HG03354 (cell line): ENCODE results near the gene MYO3A.
"Not testable (repeated sequence)": the region's sequence is repeated elsewhere in the genome, so short reads cannot be mapped to it uniquely, and the experiment has no call there.

ENCODE experiments used
- ATAC-seq: cut with Tn5 transposase; IDR thresholded peaks from one replicate; pipeline ENCODE4 v1.9.1; 2021; ENCODE audit warnings: mild to moderate bottlenecking; ENCODE audit not compliant: unreplicated experiment, poor library complexity, severe bottlenecking

MYO3A gene

DNA sequence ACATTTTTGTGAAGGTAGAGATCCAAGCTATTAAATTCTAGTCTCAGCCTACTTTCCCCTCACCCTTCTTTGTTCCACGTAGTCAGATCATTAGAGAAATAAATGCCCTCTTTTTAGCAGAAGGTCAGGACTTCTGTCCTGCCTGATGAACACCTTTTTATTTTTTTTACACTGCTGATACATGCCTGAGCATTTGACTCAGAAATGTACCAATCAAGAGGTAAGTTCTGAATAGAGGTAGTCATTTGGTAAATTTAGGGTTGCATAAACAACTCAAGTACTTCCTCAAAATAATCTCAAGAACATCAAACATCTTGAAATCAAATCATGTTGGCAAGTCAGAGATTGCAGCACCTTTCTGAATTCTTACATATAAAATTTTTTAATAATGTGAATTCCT, 133.7 kb downstream of the MYO3A start:
- no peak for ATAC-seq

DNA sequence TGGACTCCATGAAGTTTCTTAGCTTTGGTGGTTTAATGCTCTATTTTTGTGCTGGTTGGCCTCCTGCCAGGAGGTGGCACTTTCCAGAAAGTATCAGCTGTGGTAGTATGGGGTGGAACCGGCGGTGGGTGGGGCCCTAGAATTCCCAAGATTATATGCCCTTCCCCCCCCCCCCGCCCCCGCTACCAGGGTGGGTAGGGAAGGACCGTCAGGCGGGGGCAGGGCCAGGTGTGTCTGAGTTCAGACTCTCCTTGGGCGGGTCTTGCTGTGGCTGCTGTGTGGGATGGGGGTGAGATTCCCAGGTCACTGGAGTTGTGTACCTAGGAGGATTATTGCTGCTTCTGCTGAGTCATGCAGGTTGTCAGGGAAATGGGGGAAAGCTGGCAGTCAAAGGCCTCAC, 146.9 kb downstream of the MYO3A start:
- not testable (repeated sequence) for ATAC-seq

DNA sequence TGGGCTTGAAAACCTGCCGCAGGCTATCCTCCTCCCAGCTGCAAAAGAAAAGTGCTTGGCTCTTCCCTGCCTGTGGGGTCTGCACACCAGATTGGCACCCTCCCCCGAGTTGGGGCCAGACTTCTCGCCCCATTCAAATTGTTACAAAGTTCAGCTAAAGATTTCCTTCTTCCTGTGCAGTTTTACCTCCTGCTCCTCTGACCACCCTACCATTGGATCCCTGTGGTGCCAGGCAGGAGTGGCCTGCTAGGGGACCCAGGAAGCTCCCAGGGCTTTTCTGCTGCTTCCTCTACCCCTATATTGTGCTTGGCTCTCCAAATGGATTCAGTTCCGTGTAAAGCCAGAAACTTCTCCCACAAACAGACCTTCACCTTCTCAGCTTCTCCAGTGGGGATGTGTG, 147.4 kb downstream of the MYO3A start:
- ATAC-seq, result no peak

DNA sequence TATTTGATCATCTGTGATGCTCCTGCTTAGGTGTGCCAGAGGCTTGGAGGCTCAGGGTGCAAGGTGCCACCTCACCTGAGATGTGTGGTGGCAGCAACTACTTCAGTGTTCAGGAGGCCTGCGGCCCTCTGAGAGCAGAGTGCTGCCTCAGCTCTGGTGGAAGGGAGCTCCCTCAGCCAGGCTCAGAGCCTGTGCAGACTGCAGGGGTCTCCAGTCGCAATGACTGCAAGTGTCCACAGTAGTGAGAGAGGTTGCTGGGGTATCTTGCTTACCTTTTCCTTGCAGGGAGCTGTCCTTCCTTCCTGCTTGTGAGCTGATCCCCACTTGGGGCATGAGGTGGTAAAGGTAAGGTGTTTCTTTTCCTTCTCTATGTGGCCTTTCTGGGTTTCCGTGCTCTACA, 151.5 kb downstream of the MYO3A start:
- ATAC-seq, result no peak

DNA sequence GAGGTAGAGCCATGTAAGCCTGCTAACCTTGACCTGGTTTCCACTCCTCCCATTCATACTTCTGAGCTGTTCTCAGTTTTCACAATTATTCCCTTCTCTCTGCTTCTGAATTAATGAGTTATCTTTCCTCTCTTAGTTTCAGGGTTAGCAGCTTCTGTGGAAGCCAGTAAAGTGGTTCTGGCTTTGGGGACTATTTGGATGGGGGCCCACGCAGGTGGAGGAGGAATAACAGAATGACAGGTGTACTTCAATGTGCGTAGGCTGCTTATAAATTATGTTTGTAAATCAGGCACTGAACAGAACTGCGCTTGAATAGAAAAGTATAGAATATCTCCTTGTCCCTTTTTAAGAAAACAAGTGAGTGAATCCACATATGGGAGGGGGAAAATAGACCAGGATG, 153.6 kb downstream of the MYO3A start:
- ATAC-seq, result no peak

DNA sequence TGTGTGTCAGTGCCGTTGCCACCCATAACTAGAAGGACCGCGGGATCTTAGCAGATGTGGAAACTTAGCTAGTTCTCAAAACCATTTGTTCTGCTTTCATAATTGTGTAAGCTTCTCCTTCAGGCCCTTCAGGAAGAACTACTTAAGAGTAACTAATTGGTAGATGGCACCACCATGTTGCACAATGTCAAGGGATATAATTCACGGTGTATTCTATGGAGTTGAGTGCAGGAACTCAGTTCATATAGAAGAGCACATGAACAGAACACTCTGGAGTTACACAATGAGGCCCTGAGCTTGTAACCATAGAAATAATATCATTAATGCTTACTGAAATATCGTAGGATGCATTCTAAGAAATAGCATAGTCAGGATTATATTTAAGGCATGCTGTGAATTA, 156.0 kb downstream of the MYO3A start:
- ATAC-seq, result no peak

DNA sequence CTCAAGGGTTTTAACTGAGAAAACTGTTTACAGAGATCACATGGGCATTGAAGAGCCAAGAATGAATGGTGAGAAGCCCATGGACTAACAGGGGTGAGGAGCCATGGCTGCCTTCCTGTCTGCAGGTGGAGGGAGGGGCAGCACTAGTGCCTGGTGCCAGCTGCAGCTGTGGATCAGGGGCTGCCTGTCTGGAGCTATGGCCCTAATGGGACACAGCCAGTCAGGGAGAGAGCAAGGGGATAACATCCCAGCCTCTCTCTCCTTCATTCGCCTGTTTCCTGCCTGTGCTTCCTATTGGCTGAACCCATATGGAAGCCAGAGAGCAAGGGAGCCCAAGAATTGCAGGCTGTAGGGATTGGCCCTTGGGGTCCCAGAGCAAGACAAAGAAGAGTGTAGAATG, 156.7 kb downstream of the MYO3A start:
- no peak for ATAC-seq

DNA sequence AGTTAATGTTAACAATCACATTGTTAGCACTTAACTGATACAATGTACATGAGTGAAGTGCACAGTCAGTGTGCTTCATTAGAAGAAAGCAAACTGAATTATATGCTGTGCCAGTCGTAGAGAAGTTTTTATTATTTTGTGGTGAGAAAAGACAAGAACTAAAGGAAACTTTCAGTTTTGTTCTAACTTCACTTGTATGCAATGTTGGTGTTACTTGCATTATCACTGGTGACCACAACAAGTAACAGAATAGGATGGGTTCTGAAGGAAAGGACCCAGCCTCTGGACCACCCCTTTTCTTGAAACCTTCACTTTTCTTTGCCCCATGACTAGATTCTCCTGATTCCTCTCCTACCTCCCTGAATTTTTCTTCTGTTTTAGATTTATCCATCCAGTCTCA, 159.2 kb downstream of the MYO3A start:
- ATAC-seq, result no peak

DNA sequence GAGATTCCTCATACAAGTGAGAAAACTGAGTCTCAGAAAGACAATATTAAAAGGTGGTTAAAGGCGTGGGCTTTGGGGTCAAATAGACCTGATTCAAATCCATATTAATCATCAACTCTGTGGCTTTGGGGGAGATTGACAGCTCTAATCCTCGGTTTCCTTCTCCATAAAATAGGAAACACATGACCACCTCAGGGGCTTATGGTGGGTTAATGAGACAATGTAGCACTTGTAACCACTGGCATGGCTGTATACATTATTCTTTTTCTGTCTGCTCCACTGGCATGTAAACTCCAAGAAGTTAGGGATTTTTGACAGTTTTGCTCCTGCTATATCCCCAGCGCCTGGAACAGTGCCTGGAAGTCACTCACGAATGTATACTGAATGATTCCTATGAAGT, 161.8 kb downstream of the MYO3A start:
- ATAC-seq, result no peak

DNA sequence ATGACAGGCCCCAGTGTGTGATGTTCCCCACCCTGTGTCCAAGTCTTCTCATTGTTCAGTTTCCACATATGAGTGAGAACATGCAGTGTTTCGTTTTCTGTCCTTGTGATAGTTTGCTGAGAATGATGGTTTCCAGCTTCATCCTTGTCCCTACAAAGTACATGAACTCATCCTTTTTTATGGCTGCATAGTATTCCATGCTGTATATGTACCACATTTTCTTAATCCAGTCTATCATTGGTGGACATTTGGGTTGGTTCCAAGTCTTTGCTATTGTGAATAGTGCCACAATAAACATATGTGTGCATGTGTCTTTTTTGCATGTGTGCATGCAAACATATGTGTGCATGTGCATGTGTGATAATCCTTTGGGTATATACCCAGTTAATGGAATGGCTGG, 163.5 kb downstream of the MYO3A start:
- not testable (repeated sequence) for ATAC-seq

DNA sequence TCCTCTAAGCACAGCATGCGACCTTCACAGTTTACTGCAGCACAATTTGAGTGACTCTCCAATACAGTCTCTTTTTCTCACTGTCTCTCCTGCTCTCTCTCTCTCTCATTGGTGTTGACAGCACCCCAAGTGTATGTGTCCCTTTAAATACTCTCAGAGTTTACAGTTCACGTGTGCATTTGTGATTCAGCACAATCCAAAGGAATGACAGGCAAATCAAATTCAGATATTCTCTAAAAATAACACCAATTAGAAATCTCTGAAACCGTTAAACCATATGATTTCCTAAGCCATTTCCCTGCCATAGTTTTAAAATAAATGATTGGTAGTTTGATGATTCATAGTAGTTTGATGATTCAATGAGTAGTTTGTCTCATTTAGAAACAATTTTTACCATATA, 178.5 kb downstream of the MYO3A start:
- ATAC-seq, result no peak

DNA sequence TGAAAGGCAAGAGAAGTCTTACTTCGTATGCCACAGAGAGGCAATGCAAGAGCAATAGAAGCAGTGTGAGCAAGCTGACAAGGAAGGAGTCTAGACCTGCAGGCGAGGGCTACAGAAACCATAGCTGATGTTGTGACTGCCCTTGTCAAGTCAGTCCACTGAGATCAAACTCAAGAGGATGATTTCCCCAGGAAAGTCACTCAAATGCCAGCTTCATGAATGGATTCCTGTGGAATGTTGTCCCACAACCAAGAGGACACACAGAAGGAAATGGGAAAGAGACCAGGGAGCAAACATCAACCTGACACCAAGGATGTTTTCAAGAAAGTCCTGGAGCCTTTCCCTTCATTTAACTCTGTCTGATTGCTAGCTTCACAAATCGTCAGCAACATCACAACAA, 204.6 kb downstream of the MYO3A start:
- no peak for ATAC-seq

DNA sequence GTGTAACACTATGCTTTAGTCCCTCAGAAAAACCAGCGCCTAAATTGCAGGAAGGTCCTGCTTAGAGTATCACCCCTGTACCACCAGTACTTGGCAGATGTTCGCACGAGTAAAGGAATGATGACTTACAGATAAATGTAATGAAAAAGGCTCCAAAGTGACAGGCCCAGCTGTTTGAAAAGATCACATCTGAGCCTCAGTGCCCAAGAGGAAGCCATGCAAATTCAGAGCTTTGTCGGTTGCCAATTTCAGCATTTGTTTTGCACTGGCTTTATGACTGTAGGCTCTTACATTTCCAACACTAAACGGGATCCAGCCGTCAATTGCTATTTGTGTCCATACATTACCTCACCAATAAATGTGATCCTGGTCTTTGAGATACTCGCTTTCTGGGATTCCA, 222.0 kb downstream of the MYO3A start:
- ATAC-seq, result no peak

DNA sequence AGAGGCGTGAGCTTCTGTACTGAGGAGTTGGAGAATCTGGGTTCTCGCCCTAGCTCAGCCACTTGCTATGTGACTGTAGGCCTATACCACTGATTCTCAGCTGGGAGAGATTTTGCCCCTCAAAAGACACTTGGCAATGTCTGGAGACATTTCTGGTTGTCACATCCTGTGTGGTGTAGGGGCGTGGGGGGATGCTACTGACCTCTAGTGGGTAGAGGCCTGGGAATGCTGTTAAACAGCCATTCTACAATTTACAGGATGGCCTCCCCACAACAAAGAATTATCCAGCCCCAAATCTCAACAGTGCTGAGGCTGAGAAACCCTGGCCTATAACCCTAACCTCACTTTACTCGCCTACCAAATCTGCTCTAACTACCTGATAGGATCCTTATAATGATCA, 223.7 kb downstream of the MYO3A start:
- no peak for ATAC-seq

DNA sequence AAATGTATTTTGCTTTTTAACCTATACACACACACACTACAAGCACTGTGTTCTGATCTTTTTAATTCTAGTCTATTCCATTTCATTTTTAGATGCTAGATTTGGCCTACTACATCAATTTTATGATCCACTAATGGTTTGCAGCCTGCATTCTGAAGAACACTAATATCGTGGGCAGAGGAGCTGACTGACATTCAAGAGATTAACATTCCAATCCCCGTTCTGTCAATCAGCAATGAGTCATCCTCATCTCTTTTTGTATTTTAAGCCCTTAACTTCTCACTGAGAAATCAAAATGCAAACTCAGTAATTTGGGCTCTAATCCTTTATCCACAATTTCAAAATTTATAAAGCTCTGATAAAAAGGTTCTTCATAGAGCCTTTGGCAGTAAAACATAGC, 235.4 kb downstream of the MYO3A start:
- no peak for ATAC-seq

DNA sequence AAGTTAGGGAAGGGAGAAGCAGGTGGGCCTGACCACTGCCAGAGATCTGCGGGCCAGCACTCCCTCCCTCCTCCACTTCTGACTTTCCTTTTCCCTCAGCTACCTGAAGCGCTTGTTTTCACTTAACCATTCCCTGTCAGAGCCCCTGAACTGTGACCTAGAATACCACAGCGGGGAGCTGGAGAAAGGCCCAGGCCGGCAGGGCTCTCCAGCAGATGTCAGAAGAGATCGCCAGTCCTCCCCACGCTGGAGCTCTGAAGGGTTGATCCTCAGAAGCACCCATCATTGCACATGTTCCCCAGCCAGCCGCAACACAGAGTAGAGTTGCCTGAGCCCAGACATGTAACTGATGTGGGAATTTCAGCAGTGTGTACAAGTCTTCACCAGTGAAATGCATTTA, 238.1 kb downstream of the MYO3A start:
- ATAC-seq, result no peak

DNA sequence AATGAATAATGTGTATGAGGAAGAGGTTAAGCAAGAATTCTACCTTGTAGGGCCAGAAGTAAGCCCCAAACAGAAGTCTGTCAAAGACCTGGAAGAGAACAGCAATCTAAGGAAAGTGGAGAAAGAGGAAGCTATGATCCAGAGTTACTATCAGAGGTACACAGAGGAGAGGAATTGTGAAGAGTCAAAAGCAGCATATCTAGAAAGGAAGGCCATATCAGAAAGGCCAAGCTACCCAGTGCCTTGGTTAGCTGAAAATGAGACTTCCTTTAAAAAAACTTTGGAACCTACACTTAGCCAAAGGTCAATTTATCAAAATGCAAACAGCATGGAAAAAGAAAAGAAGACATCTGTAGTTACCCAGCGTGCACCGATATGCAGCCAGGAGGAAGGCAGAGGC, 239.8 kb downstream of the MYO3A start:
- ATAC-seq, result no peak

DNA sequence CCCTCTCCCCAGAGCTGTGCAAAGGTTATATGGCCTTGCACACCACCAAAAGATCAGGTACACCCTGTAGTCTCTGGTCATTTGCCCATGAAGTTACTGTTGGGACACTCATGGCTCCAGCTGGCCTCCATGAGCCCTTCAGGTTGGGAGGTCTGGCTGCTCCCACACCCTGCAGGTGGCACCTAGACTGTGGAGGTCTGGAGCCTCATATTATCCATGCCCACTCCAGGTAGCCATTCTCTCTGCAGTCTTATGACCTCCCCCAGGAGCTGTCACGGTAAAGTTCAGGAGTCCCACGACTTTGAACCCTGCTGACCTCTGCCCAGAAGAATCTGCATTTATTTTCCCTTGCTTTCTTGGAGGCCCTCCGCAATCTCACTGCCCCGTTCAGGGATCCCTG, 243.3 kb downstream of the MYO3A start:
- no peak for ATAC-seq

DNA sequence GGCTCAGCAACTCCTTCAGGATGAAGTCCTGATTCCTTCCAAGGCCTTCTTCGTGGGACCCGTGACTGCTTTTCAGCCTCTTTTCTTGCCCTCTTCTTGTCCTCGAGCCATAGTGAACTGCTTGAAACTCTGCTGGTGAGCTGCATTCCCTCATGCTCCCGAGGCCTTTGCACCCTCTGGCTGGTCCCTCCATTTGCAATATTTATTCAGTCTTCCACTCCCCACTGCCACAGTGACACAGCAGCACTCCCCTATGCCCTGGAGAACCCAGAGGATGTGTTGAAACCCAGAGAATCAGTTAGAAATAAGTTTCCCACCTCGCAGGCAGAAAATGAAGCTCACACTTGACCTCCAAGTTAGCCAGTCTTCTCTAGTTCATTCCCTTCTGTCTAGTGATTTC, 260.2 kb downstream of the MYO3A start:
- no peak for ATAC-seq

DNA sequence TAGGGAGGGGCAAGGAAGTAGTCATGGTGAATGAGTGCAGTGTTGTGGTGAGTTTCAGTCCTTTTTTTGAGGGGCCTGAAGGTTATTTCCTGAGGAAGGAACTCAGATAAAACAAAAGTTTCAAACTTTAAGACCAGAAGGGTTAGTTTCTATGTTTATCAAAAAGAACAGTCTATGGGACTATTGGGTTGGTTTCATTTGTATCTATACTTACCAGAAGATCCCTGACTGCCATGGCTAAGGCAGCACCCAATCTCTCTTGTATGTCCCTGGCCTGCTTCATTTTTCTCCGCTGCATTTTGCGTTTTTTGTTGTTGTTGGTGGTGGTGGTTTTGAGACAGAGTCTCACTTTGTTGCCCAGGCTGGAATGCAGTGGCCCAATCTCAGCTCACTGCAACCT, 263.2 kb downstream of the MYO3A start:
- no peak for ATAC-seq

DNA sequence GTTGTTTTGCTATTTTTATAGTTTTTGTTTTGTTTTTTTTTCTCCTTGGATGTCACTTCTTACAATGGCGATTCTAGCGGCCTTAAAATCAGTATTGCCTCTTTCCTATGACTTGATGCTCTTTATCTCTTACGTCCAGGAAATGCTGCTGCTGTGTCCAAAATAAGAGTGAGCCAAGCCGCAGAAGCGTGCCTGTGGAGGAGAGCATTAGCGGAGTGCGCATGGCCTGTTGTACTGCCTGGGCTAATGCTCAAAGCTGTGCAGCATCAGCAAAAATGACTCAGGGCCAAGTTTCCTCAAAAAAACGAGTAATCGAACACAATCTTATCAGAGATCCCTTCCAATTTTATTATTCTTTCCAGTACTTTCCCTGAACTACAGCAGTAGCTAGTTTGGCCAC, 264.1 kb downstream of the MYO3A start:
- no peak for ATAC-seq

DNA sequence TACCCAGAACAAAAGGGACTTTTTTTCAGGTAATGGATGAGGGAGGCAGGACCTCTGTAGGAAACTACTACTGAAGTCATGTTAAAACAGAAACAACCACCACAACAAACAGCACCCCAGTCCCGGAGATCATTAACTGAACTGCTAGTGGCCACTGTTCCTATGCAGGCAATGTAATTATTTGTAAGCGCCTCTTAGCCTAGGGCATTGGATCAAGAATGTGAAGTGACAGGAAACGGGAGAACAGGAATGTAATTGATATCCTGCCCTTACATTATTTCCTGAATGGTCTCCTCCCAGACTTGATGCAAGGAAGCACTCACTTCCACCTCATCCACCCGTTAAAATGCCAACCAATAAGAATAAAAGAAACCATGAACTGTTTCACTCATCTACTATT, 265.8 kb downstream of the MYO3A start:
- ATAC-seq, result no peak

DNA sequence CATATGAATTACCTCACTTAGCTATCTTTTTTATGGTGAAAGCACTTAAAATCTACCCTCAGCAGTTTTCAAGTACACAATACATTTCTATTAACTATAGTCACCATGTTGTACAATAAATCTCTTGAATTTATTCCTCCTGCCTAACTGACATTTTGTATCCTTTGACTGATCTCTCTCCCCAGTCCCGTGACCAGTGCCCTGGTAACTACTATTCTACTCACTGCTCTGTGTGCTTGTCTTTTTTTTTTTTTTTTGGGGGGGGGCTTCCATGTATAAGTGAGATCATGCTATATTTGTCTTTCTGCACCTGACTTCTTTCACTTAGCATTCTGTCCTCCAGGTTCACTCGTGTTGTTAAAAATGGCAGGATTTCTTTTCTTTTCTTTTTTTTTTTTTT, 271.2 kb downstream of the MYO3A start:
- ATAC-seq, result no peak
